DMS153 treated with DMSO at 0.1 percent for 48 hours (cell line): ENCODE results near the gene LRSAM1.

Experiments used
- DNase-seq: peaks from one replicate; lab custom pipeline; 2025; ENCODE audit not compliant: unreplicated experiment; lab: John Stamatoyannopoulos, UW

LRSAM1 gene

GRCh38 chr9:127530206-127530941, 79.1 kb downstream of the LRSAM1 start:
- DNase-seq: no peak

GRCh38 chr9:127531676-127532075, 80.4 kb downstream of the LRSAM1 start:
- DNase-seq: peak; percentile 4

GRCh38 chr9:127534250-127534906, 83.1 kb downstream of the LRSAM1 start:
- no peak for DNase-seq

GRCh38 chr9:127534931-127535330, 83.6 kb downstream of the LRSAM1 start:
- DNase-seq: no peak

GRCh38 chr9:127535396-127535795, 84.1 kb downstream of the LRSAM1 start:
- no peak for DNase-seq

GRCh38 chr9:127535834-127536233, 84.5 kb downstream of the LRSAM1 start:
- DNase-seq: no peak

- no peak for DNase-seq
Observed at GRCh38 chr9:127536499-127536898, 85.2 kb downstream of the LRSAM1 start.

GRCh38 chr9:127537014-127537413, 85.7 kb downstream of the LRSAM1 start:
- no peak for DNase-seq

GRCh38 chr9:127537792-127538191, 86.5 kb downstream of the LRSAM1 start:
- no peak for DNase-seq

- DNase-seq: no peak
Observed at GRCh38 chr9:127538849-127539258, 87.5 kb downstream of the LRSAM1 start.

- no peak for DNase-seq
Observed at GRCh38 chr9:127539259-127539981, 88.1 kb downstream of the LRSAM1 start.

- no peak for DNase-seq
Observed at GRCh38 chr9:127539982-127540663, 88.8 kb downstream of the LRSAM1 start.

GRCh38 chr9:127540664-127541041, 89.3 kb downstream of the LRSAM1 start:
- no peak for DNase-seq

GRCh38 chr9:127541176-127541575, 89.9 kb downstream of the LRSAM1 start:
- DNase-seq: no peak

GRCh38 chr9:127541865-127542264, 90.6 kb downstream of the LRSAM1 start:
- DNase-seq: no peak

- no peak for DNase-seq
Observed at GRCh38 chr9:127543221-127543620, 91.9 kb downstream of the LRSAM1 start.

GRCh38 chr9:127543973-127544533, 92.7 kb downstream of the LRSAM1 start:
- DNase-seq: no peak

GRCh38 chr9:127545196-127546124, 94.2 kb downstream of the LRSAM1 start:
- DNase-seq: peak; percentile 39

GRCh38 chr9:127546125-127546832, 95.0 kb downstream of the LRSAM1 start:
- no peak for DNase-seq
